GM18909 (cell line): ENCODE results near the gene RBM28.

Experiments
- ATAC-seq: cut with Tn5 transposase; IDR thresholded peaks from one replicate; pipeline ENCODE4 v1.9.1; 2021; ENCODE audit warnings: mild to moderate bottlenecking; ENCODE audit not compliant: unreplicated experiment, poor library complexity

The RBM28 gene

DNA sequence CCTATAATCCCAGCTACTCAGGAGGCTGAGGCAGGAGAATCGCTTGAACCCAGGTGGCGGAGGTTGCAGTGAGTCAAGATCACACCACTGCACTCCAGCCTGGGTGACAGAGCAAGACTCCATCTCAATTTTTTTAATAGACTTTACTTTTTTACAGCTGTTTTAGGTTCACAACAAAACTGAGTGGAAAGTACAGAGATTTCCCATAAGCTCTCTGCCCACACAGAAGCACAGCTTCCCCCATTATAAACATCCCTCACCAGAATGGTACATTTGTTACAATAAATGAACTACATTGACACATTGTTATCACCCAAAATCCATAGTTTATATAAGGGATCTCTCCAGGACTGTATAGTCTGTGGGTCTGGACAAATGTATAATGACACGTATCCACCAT, 32.4 kb upstream of the RBM28 start:
- ATAC-seq = no peak

DNA sequence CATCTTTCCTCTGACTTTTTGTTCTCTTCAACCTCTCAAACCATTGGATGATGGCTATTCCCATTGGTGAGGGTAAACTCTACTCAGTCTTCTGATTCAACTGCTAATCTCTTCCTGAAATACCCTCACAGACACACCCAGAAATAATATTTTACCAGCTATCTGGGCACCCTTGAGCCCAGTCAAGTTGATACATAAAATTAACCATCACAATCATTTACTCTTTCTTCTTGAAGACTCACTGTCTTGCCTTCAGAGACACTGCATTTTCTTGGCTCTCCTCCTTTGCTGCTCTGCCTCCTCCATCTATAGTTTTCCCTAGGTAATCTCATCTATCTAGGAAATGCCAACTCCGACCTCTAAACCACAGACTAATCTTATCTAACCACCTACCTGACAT, 30.3 kb upstream of the RBM28 start:
- ATAC-seq = no peak

DNA sequence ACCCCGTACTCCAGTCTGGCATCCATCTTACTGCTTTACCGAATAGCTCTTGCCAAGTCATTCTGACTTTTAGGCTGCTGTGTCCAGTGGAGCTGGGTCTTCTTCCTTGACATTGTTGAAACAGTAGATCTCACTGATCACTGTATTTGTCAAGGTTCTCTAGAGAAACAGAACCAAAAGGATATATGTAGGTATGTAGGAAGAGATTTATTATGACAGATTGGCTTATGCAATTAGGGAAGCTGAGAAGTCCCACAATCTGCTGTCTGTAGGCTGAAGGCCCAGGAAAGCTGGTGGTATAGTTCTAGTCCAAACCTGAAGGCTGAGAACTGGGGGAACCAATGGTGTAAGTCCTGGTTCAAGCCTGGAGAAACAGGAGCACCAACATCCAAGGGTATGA, 29.9 kb upstream of the RBM28 start:
- no peak for ATAC-seq

DNA sequence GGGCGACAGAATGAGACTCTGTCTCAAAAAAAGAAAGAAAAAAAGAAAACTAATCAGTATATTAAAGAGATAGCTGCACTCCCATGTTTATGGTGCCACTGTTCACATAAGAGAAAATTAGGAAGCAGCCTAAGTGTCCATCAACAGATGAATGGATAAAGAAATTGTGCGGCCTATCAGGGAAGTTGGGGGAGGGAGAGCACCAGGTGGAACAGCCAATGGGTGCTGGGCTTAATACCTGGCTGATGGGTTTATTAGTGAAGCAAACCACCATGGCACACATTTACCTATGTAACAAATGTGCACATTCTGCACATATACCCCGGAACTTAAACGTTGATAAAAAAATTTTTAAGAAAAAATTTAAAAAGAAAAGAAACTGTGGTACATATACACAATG, 26.8 kb upstream of the RBM28 start:
- no peak for ATAC-seq

DNA sequence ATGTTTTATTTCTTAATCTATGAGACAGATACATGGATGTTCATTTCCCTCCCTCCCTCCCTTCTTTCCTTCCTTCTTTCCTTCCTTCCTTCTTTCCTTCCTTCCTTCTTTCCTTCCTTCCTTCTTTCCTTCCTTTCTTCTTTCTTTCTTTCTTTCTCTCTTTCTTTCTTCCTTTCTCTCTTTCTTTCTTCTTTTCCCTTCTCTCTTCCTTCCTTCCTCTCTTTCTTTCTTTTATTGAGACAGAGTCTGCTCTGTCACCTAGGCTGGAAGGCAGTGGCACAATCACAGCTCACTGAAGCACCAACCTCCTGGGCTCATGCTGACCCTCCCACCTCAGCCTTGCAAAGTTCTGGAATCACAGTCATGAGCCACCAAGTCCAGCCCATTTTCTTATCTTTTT, 23.3 kb upstream of the RBM28 start:
- no peak for ATAC-seq

DNA sequence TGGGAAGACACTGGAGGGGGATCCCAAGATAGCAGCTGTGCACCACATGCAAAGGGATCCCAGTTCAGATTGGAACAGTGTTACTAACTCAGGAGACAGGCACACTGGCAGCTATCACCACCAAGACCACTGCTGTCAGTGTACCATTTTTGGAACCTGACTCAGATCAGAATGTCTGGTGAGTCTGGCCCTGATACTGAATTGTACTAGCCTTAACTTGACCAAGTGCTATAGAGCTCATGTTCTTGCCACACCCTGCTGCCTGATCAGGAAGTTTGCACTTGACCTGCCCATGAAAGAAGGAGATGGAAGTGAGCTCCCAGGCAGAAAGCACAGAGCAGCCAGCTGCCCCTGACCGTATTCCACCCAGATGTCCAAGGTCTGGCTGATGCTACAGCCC, 22.6 kb upstream of the RBM28 start:
- ATAC-seq = no peak

DNA sequence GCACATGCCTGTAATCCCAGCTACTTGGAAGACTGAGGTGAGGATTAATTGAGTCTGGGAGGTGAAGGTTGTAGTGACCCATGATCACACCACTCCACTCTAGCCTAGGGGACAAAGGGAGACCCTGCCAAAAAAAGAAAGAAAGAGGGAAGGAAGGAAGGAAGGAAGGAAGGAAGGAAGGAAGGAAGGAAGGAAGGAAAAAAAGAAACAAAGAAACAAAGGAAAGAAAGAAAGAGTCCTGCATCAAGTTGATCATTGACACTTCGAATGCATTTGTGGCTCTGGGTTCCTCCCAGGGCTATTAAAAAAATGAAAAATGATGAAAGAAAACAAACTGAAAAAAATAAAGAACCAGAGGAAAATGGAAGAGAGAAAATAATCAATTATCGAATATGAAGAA, 21.7 kb upstream of the RBM28 start:
- ATAC-seq = no peak

DNA sequence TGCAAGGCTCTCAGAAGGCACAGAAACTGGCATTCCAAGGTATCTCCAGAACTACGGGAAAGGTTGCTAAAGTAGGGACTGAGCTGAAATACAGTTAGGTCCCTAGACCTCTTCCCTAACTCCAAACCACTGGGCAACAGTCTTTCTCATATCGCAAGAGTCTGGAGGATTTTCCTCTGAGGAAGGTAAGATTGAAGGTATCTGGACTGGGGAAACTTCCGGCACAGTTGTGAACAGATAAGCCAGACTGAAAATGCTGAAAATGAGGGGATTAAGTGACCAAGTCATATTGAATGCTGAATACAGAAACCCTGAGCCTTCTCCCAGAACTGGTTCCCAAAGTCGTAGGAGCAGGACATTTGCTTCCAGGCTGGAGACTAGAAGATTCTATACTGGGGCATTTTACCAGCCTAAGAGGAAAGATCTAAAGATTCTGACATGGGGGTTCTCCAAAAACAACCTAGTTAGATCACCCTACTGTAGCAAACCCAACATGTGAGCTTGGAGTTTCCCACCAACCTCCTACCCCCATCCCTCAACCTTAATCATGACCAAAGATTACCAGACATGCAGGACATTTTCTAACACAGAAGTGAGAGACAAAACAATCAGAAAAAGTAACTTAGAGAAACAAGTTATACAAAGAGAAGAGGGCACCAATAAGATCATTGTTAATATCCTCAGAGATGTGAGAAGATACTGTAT, 20.6 kb upstream of the RBM28 start:
- ATAC-seq = no peak

DNA sequence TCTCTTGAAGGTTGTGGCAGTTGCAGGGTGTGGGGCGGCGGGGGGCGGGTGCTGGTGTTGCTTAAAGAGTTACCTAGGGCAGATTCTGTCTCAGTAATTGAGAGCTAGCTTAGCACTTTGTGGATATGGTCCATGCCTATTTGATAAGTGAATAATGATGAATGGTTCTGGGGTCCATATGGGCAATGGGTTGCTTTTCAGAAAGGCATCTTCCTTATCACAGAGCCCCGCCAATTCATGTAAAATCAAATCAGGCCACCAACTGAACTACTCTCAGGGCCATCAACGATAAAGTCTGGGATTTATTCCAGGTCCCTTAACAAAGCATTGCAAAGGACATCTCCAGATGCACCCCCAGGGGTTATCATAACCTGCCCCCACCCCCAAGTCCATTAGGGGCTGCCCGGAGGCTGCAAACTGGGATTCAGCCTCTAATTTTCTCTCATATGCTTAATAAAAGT, 19.6 kb upstream of the RBM28 start:
- ATAC-seq = no peak

DNA sequence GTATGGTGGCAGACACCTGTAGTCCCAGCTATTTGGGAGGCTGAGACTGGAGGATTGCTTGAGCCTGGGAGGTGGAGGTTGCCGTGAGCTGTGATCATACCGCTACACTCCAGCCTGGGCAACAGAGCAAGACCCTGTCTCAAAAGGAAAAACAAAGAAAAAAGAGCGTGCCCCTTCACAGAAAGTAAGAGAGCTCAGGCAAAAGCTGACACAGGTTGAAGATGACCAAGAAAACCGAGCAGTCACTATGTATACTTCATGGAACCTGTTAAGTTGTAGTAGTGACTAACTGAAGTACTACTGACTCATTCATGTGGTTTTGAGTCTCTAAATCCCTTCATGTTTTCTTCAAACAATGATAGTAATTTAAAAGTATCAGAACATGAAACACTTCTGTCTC, 19.0 kb upstream of the RBM28 start:
- no peak for ATAC-seq

DNA sequence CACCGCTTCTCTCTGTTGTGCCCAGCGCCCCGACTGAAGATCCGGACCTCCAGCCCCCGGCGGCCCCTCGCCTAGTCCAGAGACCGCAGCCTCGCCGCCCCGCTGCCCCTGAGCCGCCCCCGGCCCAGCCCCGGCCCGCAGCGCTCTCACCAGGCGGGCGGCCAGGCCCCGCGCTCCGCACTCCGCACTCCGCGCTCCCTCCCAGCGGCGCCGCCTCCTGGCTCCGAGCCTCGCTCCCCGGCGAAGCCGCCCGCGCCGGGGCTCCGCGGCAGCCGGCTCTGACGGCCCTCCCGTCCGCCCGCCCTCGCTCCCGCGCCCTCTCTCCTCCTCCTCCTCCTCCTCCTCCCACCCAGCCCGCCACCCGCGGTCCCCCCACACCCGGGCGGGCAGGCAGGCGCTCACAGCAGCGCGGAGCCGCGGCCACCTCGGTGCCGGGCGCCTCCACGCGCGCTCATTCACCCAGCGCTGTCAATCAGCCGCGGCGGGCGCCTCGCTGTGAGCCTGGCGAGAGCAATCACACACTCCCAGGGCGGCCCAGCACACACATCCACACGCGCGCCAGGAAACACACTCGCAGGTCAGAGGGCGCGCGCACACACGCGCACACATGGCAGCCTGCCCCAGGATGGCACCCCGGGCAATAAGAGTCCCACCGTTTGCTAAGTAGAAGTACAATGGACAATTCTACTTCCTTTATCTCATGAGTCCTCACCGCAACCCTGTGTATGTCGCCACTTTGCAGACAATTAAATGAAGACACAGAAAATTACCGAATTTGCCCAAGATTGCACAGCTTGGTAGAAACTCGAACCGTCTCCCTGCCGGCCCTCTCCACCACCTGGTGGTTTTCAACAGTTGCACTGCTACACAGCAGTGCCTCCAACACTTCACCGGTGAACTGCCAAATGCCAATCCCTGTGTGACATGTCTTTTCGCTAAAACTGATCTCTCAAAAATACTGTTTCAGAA, 18.0 kb upstream of the RBM28 start, which contains the start of gene PRRT4:
Gene PRRT4 (minus strand): TSS at position 280 of the 969 bp plus-strand sequence.
- peak; percentile 50 for ATAC-seq

DNA sequence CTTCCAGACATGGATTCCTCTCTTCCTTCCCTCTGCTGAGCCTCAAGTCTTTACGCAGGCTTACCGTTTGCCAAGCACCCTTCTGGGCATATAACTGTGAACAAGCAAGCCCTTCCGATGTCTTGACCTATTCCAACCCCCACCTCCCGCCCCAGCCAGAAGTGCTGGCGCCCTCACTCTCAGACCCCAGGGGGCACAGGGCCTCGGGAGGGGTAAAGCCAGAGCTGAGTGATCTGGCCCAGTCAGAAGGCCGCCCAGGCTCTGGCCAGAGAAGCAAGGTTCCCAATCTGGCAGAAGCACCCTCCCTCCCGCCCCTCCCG, 16.6 kb upstream of the RBM28 start:
- no peak for ATAC-seq

DNA sequence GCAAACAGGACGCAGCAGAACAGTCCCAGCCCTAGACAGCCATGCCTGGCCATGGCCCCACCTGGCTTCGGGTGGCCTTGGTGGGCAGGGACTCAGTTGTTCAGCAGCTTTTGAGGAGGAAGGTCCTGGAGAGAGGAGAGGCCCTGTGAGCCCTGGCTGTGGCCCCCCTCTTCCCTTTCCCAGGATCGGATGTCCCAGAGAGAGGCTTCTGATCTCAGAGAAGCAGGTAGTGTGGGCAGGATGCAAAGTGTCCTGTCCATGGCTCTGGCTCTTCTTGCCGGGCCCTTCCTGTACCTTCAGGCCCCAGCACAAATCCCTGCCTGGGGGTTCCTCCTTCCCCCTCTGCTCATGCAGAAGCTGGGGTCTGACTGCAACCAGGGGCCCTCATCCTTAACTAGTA, 16.2 kb upstream of the RBM28 start:
- ATAC-seq = no peak

DNA sequence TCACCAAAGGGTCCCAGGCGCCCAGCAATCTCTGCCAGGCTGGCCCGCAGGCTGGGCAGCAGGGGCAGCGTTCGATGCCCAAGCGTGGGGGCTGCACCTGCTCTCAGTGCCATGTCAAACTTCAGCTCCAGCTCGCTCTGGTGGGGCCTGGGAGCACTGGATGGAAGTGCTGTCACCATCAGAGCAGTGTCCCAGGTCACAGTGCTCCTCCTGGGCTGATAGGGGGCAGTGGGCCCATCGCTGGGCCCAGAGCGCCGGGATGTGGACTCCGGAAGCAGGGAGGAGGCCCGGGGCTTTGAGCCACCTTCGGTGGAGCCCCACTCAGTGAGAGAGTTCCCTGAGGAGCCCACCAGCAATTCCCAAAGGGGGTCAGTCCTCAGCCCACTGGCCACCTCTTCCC, 15.6 kb upstream of the RBM28 start:
- ATAC-seq = no peak

DNA sequence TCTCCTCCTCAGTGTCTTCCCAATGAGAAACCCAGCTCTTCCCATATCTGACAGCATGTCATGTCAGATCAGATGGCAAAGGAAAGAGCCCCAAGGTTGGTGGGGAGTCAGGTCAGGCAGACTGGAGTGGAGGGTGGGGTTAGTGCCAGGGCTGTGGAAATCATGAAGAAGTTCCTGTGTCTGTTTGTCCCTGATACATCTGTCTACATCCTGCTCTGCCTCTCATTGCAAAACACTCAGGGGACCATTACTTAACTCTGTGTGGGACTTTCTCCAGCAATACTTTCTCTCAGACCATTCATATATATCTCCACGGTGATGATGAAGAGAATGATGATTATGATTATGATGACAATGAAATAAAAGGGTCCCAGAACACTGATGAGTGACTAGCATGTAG, 14.5 kb upstream of the RBM28 start:
- ATAC-seq = no peak

DNA sequence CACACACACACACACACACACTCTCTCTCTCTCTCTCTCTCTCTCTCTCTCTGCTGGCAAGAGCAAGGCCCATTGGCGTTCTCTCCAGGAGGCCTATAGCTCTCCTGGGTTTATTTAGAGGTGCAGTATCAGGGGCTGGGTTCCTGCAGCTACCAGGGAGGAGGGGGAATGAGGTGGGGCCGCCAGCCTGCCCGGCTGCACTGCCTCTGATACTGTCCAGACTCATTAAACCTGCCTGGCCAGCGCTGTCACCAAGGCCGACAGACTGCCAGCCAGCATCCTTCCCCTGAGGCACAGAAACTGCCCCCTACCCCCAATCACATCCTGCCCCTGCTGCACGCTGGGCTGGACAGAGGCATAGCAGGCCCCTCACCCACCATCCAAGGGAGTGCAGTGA, 13.5 kb upstream of the RBM28 start:
- ATAC-seq = no peak

DNA sequence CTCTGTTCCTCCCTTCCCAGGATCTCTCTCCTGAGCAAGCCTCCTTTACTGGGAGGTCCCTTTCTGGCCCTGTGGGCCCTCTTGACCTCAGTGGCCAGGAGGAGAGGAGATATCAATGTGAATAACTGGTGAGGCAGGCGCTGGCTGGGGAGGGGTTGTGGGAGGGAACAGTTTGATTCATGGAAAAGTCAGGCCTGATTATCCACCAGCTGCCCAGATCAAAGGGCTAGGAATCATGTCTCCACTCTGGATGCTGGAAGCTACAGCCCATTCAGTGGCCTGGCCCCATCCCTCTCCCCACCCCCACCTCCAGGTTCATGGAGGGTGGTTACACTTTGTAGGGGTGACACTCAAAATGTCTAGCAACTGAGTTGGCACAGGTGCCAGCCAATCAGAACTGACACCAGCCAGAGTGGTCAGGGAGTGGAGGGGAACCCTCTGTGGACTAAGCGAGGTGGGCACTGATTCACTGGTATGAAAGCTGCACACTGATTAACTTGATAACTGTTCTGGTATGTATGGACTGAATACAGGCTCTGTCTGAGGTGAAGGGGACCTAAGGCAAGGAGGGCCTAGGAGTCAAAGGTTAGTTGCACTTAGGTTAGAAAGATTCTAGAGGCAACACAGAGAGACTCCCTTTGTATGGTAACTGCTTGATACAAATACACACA, 13.0 kb upstream of the RBM28 start:
- ATAC-seq = no peak

DNA sequence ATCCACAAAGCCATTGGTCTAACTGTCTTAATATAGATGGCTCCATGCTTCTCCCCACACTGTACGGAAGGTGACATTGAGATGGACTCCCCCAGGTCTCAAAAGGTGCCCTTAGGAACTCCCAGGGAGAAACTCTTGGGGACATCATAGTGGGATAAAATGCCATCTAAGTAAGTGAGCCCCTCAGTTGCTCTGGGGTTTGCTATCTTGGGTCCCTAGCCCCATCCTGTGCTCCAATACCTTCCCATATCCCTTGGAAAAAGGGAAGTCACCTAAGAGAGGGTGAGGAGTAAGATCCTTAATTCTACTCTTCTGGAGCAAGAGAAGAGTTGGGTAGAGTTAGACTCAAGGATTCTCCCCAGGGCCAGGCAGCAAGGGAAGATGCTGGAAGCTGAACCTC, 9.9 kb upstream of the RBM28 start:
- ATAC-seq = no peak

DNA sequence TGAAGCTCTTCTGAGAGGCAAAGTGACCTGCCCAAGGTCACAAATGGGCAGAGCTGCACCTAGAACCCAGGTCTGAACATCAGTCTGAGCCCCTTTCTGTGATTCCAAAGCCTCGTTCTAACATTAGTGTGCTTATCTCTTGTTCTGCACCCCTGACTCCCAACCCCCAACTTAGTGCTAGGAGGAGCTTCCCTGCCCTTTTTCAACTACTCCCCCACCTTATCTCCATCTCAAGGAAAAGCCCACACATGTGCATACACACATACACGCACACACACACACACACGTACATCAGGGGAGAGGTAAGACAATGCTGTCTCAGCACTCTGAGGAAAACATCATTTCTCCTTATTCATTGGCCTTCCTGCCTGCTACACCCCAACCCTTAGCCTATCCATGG, 9.5 kb upstream of the RBM28 start:
- no peak for ATAC-seq

DNA sequence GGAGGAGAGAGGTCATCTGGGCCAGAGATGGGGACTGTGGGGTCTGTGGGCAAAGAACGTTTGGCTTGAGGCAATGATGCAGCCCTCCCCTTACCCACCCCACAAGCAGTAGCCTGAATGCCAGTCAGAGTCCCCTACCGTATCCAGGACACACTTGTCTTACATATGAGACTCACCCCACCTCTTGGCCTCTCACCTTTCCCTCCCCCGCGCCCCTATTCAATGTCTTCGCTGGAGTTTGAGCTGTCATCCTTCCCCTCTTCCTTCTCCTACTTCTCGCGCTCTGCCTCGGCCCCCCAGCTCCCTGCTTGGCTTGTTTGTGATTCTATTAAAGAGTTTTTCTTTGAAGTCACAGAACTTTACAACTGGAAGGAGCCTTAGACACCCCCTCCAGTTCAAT, 8.9 kb upstream of the RBM28 start:
- ATAC-seq = no peak

DNA sequence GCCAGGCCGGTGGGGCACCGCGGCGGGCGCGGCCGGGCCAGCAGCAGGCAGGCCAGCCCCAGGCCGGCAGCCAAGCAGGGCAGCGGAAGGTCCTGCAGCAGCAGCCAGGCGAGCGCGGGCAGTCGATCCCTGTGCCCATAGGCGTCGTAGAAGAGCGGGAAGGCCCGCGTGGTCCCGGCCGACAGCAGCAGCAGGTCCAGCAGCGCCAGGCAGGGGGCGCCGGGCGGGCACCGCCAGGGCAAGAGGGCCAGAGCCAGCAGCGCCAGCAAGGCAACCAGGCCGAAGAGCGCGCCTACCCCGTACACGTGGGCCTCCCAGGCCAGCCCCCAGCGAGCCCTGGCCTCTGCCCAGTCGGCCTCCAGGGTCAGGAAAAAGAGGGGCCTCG, 8.4 kb upstream of the RBM28 start:
- ATAC-seq = no peak
